Stimulated activated CD8-positive, alpha-beta memory T cell treated with anti-CD3 and anti-CD28 coated beads, Interleukin-12 subunit alpha, Interleukin-12 subunit beta, amount 100 ng/mL, for 24 hours (primary cell): ENCODE measurements around the gene TAS2R41.
"Not testable (repeated sequence)": the region's sequence is repeated elsewhere in the genome, so short reads cannot be mapped to it uniquely, and the experiment has no call there.

Source experiments
- DNase-seq: peaks from one replicate; pipeline ENCODE4 v3.0.0-alpha.2; 2020; ENCODE audit errors: extremely low read depth

TAS2R41 gene

GRCh38 chr7:143518941-143519340 lies 41.3 kb downstream of the TAS2R41 start:
- no peak for DNase-seq

- no peak for DNase-seq
Observed at GRCh38 chr7:143519411-143520131, 41.9 kb downstream of the TAS2R41 start.

- not testable (repeated sequence) for DNase-seq
Observed at GRCh38 chr7:143522309-143522916, 44.7 kb downstream of the TAS2R41 start.
